NCI-H1105 treated with DMSO at 0.1 percent for 48 hours (cell line): Measurements from ENCODE around the gene RNPEP.
"Not testable (repeated sequence)": the region's sequence is repeated elsewhere in the genome, so short reads cannot be mapped to it uniquely, and the experiment has no call there.

Source experiments
- DNase-seq: peaks from one replicate; lab custom pipeline; 2025; lab: John Stamatoyannopoulos, UW

Gene RNPEP

GRCh38 chr1:202036595-202037387, 54.3 kb downstream of the RNPEP start:
- DNase-seq = no peak

GRCh38 chr1:202037706-202038296, 55.4 kb downstream of the RNPEP start:
- no peak for DNase-seq

GRCh38 chr1:202038688-202039346, 56.4 kb downstream of the RNPEP start:
- no peak for DNase-seq

GRCh38 chr1:202045705-202046104, 63.3 kb downstream of the RNPEP start:
- peak; percentile 33 for DNase-seq

GRCh38 chr1:202046227-202046626, 63.8 kb downstream of the RNPEP start:
- DNase-seq = peak; percentile 92

- no peak for DNase-seq
Measured at GRCh38 chr1:202046748-202047708, 64.6 kb downstream of the RNPEP start.

- no peak for DNase-seq
Measured at GRCh38 chr1:202047977-202048376, 65.5 kb downstream of the RNPEP start.

GRCh38 chr1:202049129-202049528, 66.7 kb downstream of the RNPEP start:
- DNase-seq = no peak

GRCh38 chr1:202054094-202054493, 71.6 kb downstream of the RNPEP start:
- DNase-seq = no peak

GRCh38 chr1:202054673-202055072, 72.2 kb downstream of the RNPEP start:
- DNase-seq = not testable (repeated sequence)
